SJSA1 (cell line): ENCODE data around the gene NCOA7. TPM values are rescaled to one million over a fixed set of nuclear protein-coding genes. Genes with fewer than 3 reads are reported as not detected.

Experiments used
- DNase-seq, 2 experiments: peaks; one replicate each; pipeline ENCODE4 v3.0.0-alpha.2; 2015 to 2020; ENCODE audit warnings: low spot score in 2 of 2, low read depth in 1 of 2
- H3K27ac ChIP-seq: fragments of 250-450 bp; sonication (Bioruptor Pico); 2 replicates; pipeline ENCODE4 v1.5.1; 2020; ENCODE audit warnings: mild to moderate bottlenecking, moderate library complexity
- H3K27me3 ChIP-seq: fragments of 250-450 bp; sonication (Bioruptor Pico); replicated peaks from 2 replicates; pipeline ENCODE4 v1.5.1; 2020; ENCODE audit warnings: mild to moderate bottlenecking, moderate library complexity
- H3K36me3 ChIP-seq: fragments of 250-450 bp; sonication (Bioruptor Pico); 2 replicates; pipeline ENCODE4 v1.5.1; 2020; ENCODE audit warnings: mild to moderate bottlenecking
- H3K4me1 ChIP-seq: fragments of 250-450 bp; sonication (Bioruptor Pico); replicated peaks from 2 replicates; pipeline ENCODE4 v1.6.1; 2021; ENCODE audit warnings: mild to moderate bottlenecking
- H3K4me3 ChIP-seq: fragments of 250-450 bp; sonication (Bioruptor Pico); 2 replicates; pipeline ENCODE4 v1.5.1; 2020; ENCODE audit warnings: mild to moderate bottlenecking
- H3K9me3 ChIP-seq: fragments of 250-450 bp; sonication (Bioruptor Pico); replicated peaks from 2 replicates; pipeline ENCODE4 v1.5.1; 2020; ENCODE audit warnings: mild to moderate bottlenecking
- total RNA-seq: library from RNA; depleted of rRNA; stranded (reverse); fragments of >200 nt; shearing (Covaris generic); gene quantifications from 2 replicates; pipeline ENCODE4 v1.2.3, GENCODE V29; 2014

The NCOA7 gene
- total RNA-seq, 1 experiment from 2014 or later: 8.5 TPM

DNA sequence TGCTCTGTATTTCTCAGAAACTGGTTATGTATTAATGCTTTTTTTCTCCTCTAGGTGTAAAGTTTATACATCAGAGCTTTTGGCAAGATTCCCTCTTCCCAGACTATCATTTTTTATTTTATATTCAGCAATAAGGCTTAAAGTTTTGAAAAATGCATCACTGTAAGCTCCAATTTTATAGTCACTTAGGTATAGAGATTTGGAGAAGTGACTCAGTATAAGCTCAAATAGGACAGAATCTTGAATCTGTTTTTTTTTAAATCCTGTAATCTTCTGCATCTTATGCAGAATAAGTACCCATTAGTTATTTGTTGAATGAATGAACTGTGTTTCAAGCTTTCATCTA lies 1.0 kb downstream of the NCOA7 start:
- no peaks in the 10 kb centered on the region for H3K9me3 ChIP-seq
- no peaks in the 10 kb centered on the region for H3K27me3 ChIP-seq
- peaks cover 6% of the 10 kb centered on the region; the same call in 1 of the 2 replicates for H3K36me3 ChIP-seq
- no peak overlapping the region for H3K27ac ChIP-seq
- peaks cover 20% of the 10 kb centered on the region for H3K4me1 ChIP-seq
- peak overlapping the region; percentile 92 for H3K4me3 ChIP-seq
- no peak for DNase-seq

- Histone ChIP-seq H3K27me3 (no peaks in the 10 kb centered on the region), H3K9me3 (no peaks in the 10 kb centered on the region), H3K27ac (no peak overlapping the region), H3K4me1 (peaks cover 20% of the 10 kb centered on the region), H3K4me3 (no peak overlapping the region), H3K36me3 (peaks cover 6% of the 10 kb centered on the region; the same call in 1 of the 2 replicates)
- no peak for DNase-seq
Measured at GRCh38 chr6:125792172-125792571, 1.4 kb downstream of the NCOA7 start.

DNA sequence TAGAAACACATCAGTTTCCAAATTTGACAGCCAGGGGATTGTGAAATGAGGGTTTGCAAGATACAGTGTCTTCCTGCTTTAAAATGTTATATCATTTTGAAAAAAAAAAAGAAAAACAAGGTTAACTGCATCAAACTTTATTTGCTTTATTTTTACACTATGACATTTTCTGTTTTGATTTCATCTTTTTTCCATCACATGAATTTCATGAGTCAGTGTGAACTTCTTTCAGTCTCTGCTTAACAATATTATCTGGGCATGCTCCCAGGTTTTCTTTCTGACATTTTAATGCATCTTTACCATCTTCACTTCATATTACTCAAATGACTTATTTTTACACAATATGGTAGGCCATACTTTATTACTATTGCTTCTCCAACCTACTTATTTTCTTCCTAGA lies 1.9 kb downstream of the NCOA7 start:
- no peak overlapping the region for H3K4me3 ChIP-seq
- no peak for DNase-seq
- H3K27ac ChIP-seq: no peak overlapping the region
- no peaks in the 10 kb centered on the region for H3K9me3 ChIP-seq
- peaks cover 6% of the 10 kb centered on the region; the same call in 1 of the 2 replicates for H3K36me3 ChIP-seq
- no peaks in the 10 kb centered on the region for H3K27me3 ChIP-seq
- peaks cover 20% of the 10 kb centered on the region for H3K4me1 ChIP-seq

- Histone ChIP-seq H3K4me3 (no peak overlapping the region), H3K27ac (no peak overlapping the region), H3K27me3 (no peaks in the 10 kb centered on the region), H3K36me3 (peaks cover 6% of the 10 kb centered on the region; the same call in 1 of the 2 replicates), H3K4me1 (peaks cover 20% of the 10 kb centered on the region), H3K9me3 (no peaks in the 10 kb centered on the region)
- DNase-seq: no peak
Measured at GRCh38 chr6:125793280-125793679, 2.5 kb downstream of the NCOA7 start.

- no peak for DNase-seq
- no peaks in the 10 kb centered on the region for H3K27me3 ChIP-seq
- H3K36me3 ChIP-seq: peaks cover 6% of the 10 kb centered on the region; the same call in 1 of the 2 replicates
- H3K9me3 ChIP-seq: no peaks in the 10 kb centered on the region
- H3K4me3 ChIP-seq: no peak overlapping the region
- no peak overlapping the region for H3K27ac ChIP-seq
- peaks cover 22% of the 10 kb centered on the region for H3K4me1 ChIP-seq
Measured at GRCh38 chr6:125793863-125794262, 3.1 kb downstream of the NCOA7 start.

DNA sequence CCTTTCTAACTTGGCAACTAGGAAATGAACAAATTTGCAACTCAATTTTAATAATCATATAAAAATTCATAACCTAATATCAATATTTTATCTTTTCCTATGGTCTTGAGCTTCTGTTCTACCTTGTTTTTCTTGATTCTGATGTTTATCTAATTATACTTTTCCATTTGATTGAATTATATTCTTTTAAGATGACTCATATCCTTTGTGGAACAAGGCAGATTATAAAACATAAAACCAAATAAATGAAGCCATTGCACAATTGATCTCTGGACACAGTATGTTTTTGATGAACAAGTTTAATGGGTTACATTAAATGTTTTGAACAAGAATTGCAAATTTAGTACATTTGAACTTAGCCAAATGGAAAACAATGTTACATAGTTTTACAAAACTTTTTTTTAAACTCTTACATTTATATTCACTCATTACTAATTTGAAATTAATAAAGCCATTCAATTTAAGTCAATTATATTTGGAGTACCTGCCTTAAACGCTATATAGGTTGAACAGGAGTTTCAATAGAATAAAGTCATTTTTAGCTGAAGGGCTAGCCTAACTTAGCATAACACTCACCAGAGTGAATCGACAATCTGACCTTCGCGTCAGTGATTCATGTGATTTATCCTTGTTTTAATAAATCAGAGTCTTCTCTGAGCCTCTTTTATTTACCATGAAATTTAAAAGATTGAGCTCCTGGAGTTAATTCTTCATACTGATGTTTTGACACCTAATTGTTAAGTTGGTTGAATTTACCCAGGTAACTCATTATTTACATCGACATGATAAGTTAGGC lies 3.8 kb downstream of the NCOA7 start:
- peaks cover 25% of the 10 kb centered on the region for H3K4me1 ChIP-seq
- no peak overlapping the region for H3K4me3 ChIP-seq
- no peaks in the 10 kb centered on the region for H3K27me3 ChIP-seq
- H3K27ac ChIP-seq: no peak overlapping the region
- no peak for DNase-seq
- H3K36me3 ChIP-seq: peaks cover 6% of the 10 kb centered on the region; the same call in 1 of the 2 replicates
- no peaks in the 10 kb centered on the region for H3K9me3 ChIP-seq

DNA sequence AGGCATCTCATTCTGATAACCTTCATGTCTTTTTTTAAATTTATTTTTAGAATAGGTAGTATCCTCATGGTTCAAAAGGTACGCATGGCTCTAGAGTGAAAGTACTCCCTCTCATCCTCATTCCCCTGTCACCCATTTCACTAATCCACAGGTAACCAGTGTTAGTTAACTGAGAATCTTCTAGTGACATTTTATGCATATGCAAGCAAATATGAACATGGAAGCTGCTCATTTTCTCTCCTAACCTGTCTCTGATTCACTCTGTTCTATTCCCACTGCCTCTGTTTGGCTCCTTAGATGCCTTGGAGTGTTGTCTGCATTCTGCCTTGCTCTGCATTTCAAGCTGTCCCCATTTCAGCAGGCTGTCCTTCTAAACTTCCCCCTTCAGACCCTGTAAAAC lies 4.5 kb downstream of the NCOA7 start:
- Histone ChIP-seq H3K4me1 (peaks cover 19% of the 10 kb centered on the region), H3K4me3 (no peak overlapping the region), H3K9me3 (no peaks in the 10 kb centered on the region), H3K27me3 (no peaks in the 10 kb centered on the region), H3K36me3 (peaks cover 5% of the 10 kb centered on the region; the same call in 1 of the 2 replicates), H3K27ac (no peak overlapping the region)
- no peak for DNase-seq

GRCh38 chr6:125797120-125797885 lies 6.5 kb downstream of the NCOA7 start:
- Histone ChIP-seq H3K36me3 (no peaks in the 10 kb centered on the region), H3K4me3 (no peak overlapping the region), H3K4me1 (peaks cover 19% of the 10 kb centered on the region), H3K27ac (no peak overlapping the region), H3K9me3 (no peaks in the 10 kb centered on the region), H3K27me3 (no peaks in the 10 kb centered on the region)
- no peak for DNase-seq

- Histone ChIP-seq H3K27me3 (no peaks in the 10 kb centered on the region), H3K9me3 (no peaks in the 10 kb centered on the region), H3K27ac (no peak overlapping the region), H3K36me3 (no peaks in the 10 kb centered on the region), H3K4me3 (no peak overlapping the region), H3K4me1 (peaks cover 24% of the 10 kb centered on the region)
- no peak for DNase-seq
Measured at GRCh38 chr6:125797886-125798444, 7.2 kb downstream of the NCOA7 start.

DNA sequence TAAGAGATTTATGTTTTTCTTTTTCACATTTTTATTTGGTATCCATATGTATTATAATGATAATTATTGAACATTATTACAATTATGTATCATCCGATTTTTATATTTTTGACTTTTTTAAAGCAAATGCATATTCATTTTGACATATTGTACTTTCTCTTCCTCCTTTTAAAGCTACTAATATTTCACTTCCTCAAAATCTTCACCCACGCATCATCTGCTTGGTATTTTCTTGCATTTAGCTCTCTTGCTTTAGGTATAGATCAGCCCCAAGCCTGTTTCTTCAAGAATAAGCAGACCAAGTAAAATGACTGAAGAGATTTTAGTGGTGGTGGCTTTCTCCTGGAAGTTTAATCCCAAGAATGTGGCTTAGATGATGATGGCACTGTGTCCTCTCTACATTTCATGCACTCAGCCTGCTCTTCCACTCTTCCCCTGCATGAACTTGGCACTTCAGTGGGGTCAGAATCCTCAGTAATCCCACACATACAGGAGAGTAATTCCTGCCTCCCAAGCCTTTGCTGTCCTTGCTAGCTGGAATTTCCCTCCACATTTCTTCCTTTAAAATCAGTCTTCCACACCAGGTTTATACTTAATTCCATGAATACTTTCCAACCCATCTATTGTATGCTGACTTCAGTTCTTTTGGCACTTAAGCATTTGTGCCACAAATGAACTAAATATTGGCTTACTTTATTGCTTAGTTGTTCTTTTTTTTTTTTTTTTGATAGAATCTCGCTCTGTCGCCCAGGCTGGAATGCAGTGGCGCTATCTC lies 8.2 kb downstream of the NCOA7 start:
- Histone ChIP-seq H3K9me3 (no peaks in the 10 kb centered on the region), H3K27me3 (no peaks in the 10 kb centered on the region), H3K27ac (no peak overlapping the region), H3K36me3 (no peaks in the 10 kb centered on the region), H3K4me3 (no peak overlapping the region), H3K4me1 (peaks cover 24% of the 10 kb centered on the region)
- DNase-seq: peak in 1 of 2 experiments; percentile 27

- H3K27me3 ChIP-seq: no peaks in the 10 kb centered on the region
- H3K4me3 ChIP-seq: no peak overlapping the region
- H3K27ac ChIP-seq: no peak overlapping the region
- no peaks in the 10 kb centered on the region for H3K9me3 ChIP-seq
- H3K36me3 ChIP-seq: no peaks in the 10 kb centered on the region
- H3K4me1 ChIP-seq: peaks cover 16% of the 10 kb centered on the region
- no peak for DNase-seq
Measured at GRCh38 chr6:125802383-125802782, 11.6 kb downstream of the NCOA7 start.

- Histone ChIP-seq H3K4me3 (no peak overlapping the region), H3K27ac (no peak overlapping the region)
- peak in 1 of 2 experiments; percentile 26 for DNase-seq
Measured at GRCh38 chr6:125802943-125803377, 12.2 kb downstream of the NCOA7 start.

GRCh38 chr6:125804264-125804663 lies 13.5 kb downstream of the NCOA7 start:
- Histone ChIP-seq H3K36me3 (no peaks in the 10 kb centered on the region), H3K9me3 (no peaks in the 10 kb centered on the region), H3K27ac (no peak overlapping the region), H3K27me3 (no peaks in the 10 kb centered on the region), H3K4me3 (no peak overlapping the region), H3K4me1 (peaks cover 12% of the 10 kb centered on the region)
- DNase-seq: no peak

More at GRCh38 chr6:125802943-125803377, 12.2 kb downstream of the NCOA7 start:
- peaks cover 16% of the 10 kb centered on the region for H3K4me1 ChIP-seq
- H3K27me3 ChIP-seq: no peaks in the 10 kb centered on the region
- H3K36me3 ChIP-seq: no peaks in the 10 kb centered on the region
- no peaks in the 10 kb centered on the region for H3K9me3 ChIP-seq
